GM21526 (cell line): ENCODE measurements around the gene HDAC9.

Experiments
- ATAC-seq: cut with Tn5 transposase; IDR thresholded peaks from one replicate; pipeline ENCODE4 v1.9.1; 2021; ENCODE audit warnings: moderate library complexity; ENCODE audit not compliant: unreplicated experiment, low FRiP score

Gene HDAC9

DNA sequence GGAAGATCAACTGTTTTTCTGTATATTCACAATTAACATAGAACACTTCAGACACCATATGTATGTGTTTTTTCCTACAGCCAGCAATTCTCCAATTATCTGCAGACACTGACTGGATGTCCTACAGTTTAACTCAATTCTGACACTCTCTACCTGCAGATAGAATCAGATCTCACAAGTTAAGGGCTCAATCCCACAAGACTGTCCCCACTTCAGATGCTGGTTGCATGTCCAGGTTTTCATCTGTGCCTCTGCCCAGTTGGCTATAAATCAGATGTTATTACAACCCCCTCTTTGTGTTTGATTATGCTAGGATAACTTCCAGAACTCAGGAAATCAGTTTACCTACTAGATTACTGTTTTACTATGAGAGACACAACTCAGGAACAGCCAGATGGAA is 326.0 kb downstream of the HDAC9 start:
- ATAC-seq: no peak

GRCh38 chr7:18824157-18824556 is 328.6 kb downstream of the HDAC9 start:
- no peak for ATAC-seq

DNA sequence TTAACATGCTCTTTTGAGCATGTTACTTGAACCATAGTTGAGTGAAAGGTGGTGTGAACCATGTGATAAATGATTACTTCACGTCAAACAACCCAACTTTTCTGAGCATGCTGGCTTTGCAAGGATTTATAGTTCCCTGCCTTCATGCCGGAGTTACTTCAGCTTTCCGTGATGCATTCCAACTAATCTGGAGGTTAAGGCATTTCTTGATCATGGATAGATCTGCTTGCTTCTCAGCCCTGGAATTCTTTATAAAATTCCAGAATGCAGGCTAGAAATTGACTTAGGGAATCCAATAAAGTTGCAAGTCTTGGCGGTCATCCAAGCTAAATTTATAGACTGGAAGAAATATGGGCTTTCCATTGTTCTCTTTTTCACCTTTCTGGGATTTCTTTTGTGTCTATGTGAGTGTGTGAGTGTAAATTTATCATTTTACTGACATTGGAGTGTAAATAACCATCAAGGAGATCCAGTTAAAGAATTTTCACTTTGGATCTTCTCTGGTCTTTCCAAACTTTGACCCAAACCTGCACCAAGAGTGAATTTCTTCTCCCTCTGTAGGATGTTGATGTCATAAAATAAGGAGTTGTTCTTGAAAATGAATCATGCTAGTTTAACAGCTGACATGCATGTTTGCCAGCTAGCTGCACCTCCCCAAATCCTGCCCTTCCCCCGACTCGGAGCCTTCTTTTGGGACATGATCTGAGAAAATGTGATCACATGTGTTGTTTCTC is 332.9 kb downstream of the HDAC9 start:
- no peak for ATAC-seq

- ATAC-seq: no peak
These were observed 333.7 kb downstream of the HDAC9 start for GRCh38 chr7:18828994-18829857.

DNA sequence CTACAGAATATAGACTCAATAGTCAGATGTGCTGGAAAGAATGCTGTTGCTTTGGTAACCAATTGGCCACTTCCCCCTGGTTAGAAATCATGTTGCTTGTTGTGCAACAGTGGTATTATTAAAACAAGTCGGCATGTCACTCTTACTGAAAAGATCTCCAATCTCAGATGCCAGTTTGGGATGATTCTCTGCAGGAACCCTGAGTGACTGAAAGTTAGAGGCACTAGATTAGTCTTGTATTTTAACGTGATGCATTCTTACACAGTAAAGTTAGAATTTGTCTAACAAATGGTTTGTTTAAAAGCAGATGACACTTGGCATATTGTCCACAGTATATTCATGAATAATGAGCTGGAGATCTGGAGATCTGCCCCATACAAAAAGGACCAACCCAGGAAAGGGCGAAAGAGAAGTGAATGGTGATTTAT is 334.3 kb downstream of the HDAC9 start:
- no peak for ATAC-seq

DNA sequence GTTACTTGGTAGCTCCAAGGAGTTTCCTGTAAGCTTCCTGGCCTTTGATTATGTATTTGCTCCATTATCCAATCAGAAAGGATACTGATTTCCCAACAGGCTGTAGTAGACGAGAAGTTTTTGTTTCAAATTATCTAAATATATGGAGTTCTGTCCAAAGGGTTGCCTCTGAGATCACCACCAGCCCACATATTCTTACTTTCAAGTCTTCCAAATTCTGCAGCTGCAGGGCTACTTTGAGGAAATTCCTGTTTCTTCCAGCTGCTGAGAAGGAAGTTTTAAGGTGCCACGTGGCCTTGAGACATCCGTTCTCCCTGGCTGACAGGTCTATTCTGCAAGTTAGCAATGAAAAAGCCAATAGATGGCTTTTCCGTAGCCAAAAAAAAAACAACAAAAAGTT is 335.9 kb downstream of the HDAC9 start:
- no peak for ATAC-seq

DNA sequence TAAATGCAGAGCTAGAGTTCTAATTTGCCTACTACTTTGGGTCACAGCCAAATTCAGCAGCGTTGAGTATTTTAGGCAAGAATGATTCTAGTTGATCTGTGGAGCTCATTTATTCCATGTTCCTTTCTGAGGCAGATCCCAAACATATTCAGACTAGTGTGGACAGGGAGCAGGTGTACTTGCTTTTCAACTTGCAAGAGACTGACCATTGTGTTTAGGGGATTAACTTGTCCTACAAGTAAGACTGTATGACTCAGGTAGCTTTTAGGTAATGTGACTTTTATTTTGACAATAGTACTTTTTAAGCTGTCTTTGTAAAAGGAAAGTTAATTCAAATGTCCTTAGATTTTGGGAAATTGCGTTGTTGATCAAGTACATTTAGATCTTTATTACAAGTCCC is 336.4 kb downstream of the HDAC9 start:
- ATAC-seq: no peak

- ATAC-seq: no peak
These were observed 339.0 kb downstream of the HDAC9 start for GRCh38 chr7:18834577-18834976.

DNA sequence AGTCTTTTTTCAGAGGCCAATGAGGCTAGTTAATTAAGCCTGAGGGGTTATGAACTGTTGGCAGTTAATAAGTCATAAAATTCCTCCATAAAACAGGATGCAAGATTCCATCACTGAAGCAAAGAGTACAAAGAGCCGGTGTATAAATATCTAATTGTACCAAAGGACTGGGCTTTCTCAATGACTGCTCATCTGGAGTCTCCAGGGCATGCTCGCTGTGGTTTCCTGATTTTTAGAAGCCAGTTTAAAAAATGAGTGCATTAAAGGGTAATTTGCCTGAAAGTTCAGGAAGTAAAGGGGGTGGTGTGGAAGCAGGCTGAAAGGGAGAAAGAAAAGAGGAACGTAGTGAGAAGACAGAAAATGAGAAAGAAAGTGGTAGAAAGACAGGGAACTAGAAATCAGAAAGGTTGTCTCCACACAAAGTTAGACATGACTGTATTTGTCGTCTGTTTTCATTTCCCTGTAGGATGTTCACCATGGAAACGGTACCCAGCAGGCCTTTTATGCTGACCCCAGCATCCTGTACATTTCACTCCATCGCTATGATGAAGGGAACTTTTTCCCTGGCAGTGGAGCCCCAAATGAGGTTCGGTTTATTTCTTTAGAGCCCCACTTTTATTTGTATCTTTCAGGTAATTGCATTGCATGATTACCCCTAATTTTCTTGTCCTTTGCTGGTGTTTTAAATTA is 339.6 kb downstream of the HDAC9 start:
- no peak for ATAC-seq

DNA sequence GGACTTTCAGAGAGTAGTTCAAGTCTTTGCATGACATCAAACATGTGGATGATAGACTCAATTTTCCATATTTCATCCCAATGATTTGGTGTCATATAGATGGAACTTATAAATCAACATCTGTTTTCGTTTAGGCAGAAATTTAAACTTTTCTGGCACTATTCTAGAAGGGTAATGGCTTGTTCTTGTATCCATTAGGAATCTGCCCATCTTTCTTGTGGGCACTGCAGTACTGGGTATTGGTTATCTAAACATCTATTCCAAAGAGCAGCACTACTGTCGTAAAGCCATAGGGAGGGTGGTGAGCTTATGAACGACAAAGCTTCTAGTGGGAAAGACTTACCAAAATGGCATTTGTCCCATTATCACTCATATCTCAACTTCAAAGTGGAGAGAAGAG is 348.4 kb downstream of the HDAC9 start:
- no peak for ATAC-seq

- no peak for ATAC-seq
These were observed 349.2 kb downstream of the HDAC9 start for GRCh38 chr7:18844735-18845134.

DNA sequence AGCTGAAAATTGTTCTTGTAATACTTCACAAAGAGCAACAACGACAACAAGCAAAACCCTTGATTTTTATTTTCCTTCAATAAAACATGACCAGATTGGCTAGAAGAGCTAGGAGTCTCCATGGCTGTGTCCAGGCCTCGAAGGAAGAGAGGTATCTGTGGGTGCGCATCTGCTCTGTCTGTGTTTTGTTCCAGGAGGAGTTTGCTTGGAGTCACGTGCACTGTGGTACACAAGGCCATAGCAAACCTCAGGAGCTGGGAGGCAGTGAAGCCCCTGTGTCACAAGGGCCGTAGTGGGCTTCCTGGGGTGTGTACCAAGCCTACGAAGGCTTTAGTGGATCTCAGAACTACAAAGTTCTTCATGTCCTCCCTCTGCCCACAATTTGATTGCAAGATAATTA is 350.2 kb downstream of the HDAC9 start:
- no peak for ATAC-seq

GRCh38 chr7:18846765-18847215 is 351.2 kb downstream of the HDAC9 start:
- no peak for ATAC-seq

- no peak for ATAC-seq
These were observed 353.6 kb downstream of the HDAC9 start for GRCh38 chr7:18849130-18849529.

GRCh38 chr7:18855796-18856195 is 360.2 kb downstream of the HDAC9 start:
- no peak for ATAC-seq

GRCh38 chr7:18858232-18858631 is 362.7 kb downstream of the HDAC9 start:
- ATAC-seq: no peak

DNA sequence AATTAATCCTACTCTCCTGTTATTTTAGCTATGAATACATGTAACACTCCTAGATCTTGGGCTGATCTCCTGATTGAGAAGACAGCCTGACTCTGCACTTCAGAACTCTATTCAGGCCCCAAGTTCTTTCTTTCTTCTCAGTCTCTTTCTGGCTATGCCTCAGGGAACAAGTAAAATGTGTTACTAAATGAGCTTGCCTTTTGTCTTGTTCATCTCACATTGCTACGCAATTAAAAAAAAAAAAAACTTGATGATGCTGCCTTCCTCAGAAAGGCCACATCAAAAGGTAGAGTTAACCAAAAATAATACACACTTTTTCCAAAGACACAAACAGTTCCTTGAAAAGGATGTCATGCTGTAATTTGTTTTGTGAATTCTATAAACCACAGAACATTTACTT is 363.8 kb downstream of the HDAC9 start:
- ATAC-seq: no peak

DNA sequence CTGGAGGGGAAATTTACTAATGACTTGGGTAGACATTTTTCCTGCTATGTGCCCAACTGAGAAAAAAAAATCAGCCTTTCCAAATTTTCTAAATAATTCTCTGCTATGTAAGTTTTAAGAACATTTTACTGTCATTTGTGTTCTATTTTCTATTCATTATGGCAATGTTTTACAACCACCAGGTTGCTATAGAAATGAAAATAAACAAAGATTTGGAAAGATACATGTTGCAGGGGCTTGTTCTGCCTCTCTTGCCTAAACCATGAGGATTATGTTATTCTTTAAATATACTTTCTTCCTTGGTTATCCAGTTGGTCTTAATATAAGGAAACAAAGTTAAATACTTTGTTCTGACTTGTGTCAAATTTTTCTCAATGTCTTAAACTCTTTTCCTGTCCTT is 364.7 kb downstream of the HDAC9 start:
- no peak for ATAC-seq

GRCh38 chr7:18861514-18862118 is 366.1 kb downstream of the HDAC9 start:
- peak; percentile 50 for ATAC-seq

GRCh38 chr7:18864967-18865366 is 369.4 kb downstream of the HDAC9 start:
- ATAC-seq: no peak
